ENCODE data around the gene RHOF.
A peak's percentile ranks its signal among the peaks of the same experiment; 100 is the strongest.
"Not testable (repeated sequence)": the region's sequence is repeated elsewhere in the genome, so short reads cannot be mapped to it uniquely, and the experiment has no call there.

RHOF gene

GRCh38 chr12:121793838-121794533, 498 bp upstream of the RHOF start:
- peak; percentile 92 for DNase-seq (ENCODE audit: low read depth in 3 of 3)

GRCh38 chr12:121792607-121793439, 665 bp downstream of the RHOF start:
- DNase-seq (ENCODE audit: low read depth in 3 of 3) = peak in 1 of 3 donors; percentile 41

DNA sequence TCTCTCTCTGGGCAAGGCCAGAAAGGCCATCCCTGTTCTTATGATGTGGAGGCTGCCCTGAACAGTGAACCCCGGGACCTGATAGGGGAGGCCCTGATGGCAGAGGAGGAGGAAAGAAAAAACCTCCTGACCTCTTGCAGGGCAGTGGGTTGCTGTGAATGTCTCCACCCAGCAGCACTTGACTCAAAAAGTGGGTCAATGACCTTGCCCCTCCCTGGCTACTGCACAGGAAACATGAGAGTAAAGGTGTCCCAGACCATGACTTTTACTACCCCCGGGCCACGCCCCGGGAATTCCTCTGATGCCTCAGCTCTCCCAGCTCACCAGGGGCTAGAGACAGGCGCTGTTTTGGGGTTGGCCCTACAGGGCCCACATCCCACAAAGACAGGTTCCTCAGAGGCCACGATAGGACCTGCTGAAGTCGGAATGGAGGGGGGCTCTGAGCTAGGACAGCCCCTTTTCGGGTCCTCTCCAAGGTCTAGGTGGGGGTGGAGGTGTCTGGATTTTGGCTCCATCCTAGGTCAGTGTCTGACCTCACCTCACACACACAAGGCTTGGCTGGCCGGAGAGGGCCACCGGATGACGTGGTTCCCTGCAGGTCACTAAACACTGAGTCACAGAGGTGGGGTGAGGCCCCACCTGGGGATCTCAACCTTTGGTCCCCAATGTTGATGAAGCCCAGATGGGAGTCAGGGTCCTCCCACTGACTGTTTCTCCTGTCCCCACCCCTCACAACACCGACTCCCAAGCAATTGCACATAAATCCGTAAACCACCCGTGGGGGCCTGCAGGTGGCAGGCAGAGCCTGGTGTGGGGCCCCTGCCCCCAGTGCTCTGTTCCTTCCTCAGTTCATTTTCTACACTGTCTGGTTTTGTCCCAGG, 1.6 kb downstream of the RHOF start:
- no peak for DNase-seq (ENCODE audit: low read depth in 3 of 3)

- not testable (repeated sequence) for DNase-seq (ENCODE audit: low read depth in 3 of 3)
Observed at GRCh38 chr12:121790785-121791184, 2.7 kb downstream of the RHOF start.

DNA sequence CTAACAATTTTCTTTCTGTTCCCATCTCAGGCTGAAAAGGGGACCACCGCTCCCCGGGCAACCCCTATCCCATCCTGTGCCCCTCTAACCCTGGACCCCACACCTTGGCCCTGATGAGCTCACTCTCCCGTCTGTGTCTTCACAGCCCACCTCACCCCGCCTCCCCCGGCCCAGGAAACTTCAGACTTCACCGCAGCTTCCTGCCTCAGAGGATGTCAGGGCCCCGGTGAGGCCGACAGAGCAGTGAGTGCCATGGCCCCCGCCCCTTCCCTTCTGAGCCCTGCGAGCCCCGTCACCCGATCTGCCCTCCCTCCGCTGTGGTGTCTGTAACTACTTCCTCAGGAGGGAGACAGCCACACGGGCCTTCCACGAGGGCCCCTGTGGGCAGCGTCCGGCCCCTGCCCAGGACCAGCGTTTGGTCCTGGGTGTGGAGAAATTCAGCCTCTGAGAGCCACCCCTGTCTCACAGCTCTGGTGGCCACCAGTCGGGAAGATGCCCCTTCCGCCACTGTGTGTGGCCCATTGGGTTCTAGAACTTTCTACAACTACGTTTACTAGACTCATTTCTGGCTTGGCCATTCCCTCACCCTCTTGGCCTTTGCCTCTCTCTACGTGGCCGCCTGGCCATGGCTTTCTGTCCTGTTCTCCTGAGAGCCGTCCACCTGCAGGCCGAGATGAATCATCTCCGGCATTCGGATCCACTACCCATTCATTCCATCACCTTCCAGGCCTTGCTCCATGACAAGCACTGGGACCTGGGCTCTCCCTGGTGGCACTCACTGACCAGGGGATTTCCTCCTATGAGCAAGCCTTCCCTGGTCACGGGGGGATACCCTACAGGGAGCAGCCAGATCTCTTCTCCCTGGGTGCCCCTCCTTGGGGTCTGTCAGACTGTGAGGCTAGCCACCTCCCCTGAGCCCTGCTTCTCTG, 3.4 kb downstream of the RHOF start:
- peak; percentile 78 to 92 (median 85) for DNase-seq (ENCODE audit: low read depth in 3 of 3)

DNA sequence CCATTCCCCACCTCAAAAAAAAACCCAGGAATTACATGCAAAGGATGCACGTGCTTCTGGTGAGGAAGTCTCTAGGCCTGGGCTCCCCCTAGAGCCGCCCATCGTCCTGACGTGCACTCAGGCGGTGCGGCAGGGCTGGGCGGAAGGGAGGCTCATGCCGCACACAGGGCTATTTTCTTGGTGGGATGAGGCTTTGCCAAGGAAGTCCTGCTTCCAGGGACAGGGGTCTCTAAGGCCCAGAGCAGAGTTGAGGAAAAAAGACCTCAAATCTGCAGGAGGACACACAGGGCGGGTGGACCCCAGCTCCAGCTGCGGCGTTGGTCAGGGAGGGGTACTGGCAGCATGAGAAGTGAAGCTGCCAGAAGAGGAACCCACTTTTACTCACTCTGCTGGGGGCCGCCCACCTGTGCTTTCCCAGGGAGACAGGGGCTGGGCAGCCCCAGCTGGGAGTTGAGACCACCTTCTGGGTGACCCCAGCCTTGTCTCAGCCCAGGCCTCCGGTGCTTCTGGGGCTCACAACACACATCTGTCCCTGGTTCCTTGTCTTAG, 4.2 kb downstream of the RHOF start:
- no peak for DNase-seq (ENCODE audit: low read depth in 3 of 3)

GRCh38 chr12:121788176-121788818, 5.2 kb downstream of the RHOF start:
- DNase-seq (ENCODE audit: low read depth in 3 of 3) = no peak

DNA sequence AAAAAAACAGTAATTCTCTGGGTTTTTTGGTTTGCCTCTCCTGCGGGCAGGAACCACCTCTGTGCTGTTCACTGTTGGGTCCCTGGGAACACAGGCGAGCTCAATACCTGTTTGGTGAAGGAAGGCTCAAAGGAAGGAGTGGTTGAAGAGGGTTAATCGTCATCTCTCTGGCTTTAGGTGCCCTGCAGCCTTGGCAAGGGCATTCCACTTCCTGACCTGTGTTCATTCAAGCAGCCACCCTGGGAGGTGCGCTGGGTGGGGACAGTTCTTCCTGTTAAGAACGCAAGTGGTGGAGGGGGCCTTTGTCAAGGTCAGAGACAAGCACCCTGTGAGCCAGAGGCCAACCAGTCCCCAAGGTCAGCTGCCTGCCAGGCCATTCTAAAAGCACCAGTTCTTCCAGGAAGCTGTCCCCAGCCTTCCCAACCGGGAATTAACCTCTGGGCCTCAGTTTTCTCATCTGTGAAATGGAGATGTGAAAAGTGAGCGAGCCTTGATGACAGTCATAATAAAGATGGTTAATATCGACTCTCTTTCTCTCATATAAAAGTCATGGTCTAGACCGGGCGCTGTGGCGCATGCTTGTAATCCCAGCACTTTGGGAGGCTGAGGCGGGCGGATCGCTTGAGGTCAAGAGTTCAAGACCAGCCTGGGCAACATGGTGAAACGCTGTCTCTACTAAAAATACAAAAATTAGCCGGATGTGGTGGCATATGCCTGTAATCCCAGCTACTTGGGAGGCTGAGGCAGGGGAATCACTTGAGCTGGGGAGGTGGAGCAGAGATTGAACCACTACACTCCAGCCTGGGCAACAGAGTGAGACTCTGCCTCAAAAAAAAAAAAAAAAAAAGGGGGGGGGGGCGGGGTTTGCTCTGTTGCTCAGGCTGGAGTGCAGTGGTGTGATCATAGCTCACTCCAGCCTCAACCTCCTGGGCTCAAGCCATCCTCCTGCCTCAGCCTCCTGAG, 6.1 kb downstream of the RHOF start:
- no peak for DNase-seq (ENCODE audit: low read depth in 3 of 3)

GRCh38 chr12:121786440-121786825, 7.1 kb downstream of the RHOF start:
- DNase-seq (ENCODE audit: low read depth in 3 of 3) = no peak

GRCh38 chr12:121784460-121784859, 9.0 kb downstream of the RHOF start:
- no peak for DNase-seq (ENCODE audit: low read depth in 3 of 3)

GRCh38 chr12:121783766-121784165, 9.7 kb downstream of the RHOF start:
- DNase-seq (ENCODE audit: low read depth in 3 of 3) = no peak

GRCh38 chr12:121781998-121782979, 11.2 kb downstream of the RHOF start:
- DNase-seq (ENCODE audit: low read depth in 3 of 3) = peak in 1 of 3 donors; percentile 61

- no peak for DNase-seq (ENCODE audit: low read depth in 3 of 3)
Observed at GRCh38 chr12:121781484-121781997, 11.9 kb downstream of the RHOF start.

DNA sequence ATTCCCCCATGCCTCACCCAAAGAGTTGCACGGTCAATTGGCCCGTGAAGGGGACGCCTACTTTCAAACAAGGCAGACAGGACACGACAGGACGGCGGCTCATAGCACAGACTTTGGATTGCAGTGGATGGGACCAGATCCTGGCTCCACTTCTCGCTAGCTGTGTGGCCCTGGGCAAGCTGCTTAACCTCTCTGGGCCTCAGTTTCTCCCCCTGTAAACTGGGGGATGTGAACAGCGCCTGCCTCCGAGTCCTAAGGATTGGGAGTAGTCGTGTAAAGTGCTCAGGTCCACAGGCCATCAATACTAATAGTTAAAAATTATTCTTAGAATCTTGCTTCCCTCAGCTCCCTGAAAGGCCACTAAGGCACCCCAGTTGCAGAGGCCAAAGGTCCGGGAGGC, 13.1 kb downstream of the RHOF start:
- DNase-seq (ENCODE audit: low read depth in 3 of 3) = no peak

DNA sequence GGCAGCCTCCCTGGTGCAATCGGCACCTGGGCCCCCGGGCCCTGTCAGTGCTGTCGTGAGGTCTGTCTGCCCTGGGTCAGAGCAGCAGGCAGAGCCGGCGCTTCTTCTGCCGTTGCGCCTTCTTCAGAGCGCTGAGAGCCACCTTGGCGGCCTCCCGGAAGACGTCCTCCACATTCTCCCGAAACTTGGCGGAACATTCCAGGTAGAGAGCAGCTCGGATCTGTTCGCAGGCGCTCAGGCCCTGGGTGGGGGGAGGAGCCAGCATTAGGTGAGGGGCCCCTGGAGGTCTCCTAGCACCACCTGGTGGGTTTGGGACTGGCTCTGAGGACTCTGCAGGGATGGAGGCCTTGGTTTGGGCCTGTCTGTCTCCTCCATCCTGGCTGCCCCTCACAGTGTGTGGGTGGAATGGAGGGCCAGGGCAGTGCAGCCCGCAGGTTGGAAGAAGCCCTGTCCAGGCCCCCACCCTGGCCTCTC, 14.0 kb downstream of the RHOF start:
- DNase-seq (ENCODE audit: low read depth in 3 of 3) = no peak

DNA sequence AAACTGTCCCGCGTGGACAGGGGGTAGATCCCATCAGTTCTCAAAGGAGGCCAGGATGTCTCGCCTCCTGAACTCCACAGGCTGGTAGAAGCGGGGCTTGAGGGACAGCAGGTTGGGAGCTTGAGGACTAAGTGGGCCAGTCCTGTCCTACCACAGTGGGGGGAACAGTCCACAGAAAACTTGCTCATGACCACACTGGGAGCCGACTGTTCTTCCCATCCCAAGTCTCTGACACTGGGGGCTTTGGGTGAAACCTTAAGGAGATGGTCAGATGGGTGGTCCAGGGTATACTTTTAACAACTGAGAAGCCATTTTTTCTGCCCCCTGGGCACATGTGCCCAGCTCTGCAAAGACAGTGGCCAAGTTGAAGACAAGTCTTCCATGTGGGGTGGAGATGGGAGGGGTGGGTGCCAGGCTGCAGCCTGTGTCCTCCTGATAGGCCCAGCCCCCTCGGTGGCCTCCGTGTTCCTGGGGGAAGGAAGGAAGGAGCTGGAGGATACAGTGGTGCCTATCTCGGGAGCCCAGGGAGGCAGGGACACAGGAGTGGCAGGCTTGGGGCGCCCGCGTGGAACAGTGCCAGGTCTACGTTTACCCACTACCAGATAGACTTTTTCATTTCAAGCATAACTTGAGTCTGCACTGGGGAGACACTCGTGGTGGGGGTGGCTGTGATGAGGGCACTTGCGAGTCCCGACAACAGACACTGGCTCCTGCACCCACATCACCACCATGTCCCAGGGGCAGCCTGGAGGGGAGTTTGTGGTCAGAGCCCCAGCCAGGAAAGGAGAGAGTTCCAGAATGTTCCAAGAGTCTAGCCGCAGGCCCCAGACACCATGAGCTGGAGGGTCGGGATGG, 14.7 kb downstream of the RHOF start:
- no peak for DNase-seq (ENCODE audit: low read depth in 3 of 3)
